SU-DHL-6 (cell line): ENCODE measurements around the gene FAAH.

Experiments used
- H2AFZ ChIP-seq: fragments of 200-600 bp; sonication (generic); 2 replicates; pipeline ENCODE4 v1.6.1; 2014; ENCODE audit warnings: low read depth, mild to moderate bottlenecking, moderate library complexity, mixed read lengths, antibody characterized with exemption, low read length; ENCODE audit not compliant: severe bottlenecking
- H3F3A ChIP-seq: fragments of 200-600 bp; shearing (Covaris generic); 2 replicates; pipeline ENCODE4 v1.6.0; 2016; ENCODE audit warnings: antibody characterized with exemption, mild to moderate bottlenecking; ENCODE audit not compliant: insufficient read depth
- H3K27ac ChIP-seq: fragments of 200-600 bp; sonication (generic); 2 replicates; pipeline ENCODE4 v1.5.1; 2016; ENCODE audit warnings: low read depth, mild to moderate bottlenecking, low read length, moderate library complexity, mixed read lengths
- H3K27me3 ChIP-seq: fragments of 200-600 bp; sonication (generic), shearing (Covaris generic); 2 replicates; pipeline ENCODE4 v1.6.0; 2014; ENCODE audit warnings: mild to moderate bottlenecking, low read length
- H3K36me3 ChIP-seq: fragments of 200-600 bp; sonication (generic); 2 replicates; pipeline ENCODE4 v1.6.1; 2014; ENCODE audit warnings: mild to moderate bottlenecking, low read length, mixed read lengths
- H3K4me2 ChIP-seq: fragments of 300-600, 200-600 bp; shearing (Covaris generic), sonication (generic); 2 replicates; pipeline ENCODE4 v1.6.0; 2014; ENCODE audit warnings: low read length, low read depth, mild to moderate bottlenecking; ENCODE audit not compliant: poor library complexity, severe bottlenecking
- H3K4me3 ChIP-seq: fragments of 200-600 bp; sonication (generic); 2 replicates; pipeline ENCODE4 v1.5.1; 2014; ENCODE audit warnings: antibody characterized with exemption, low read length, mild to moderate bottlenecking, mixed read lengths; ENCODE audit not compliant: insufficient read depth, poor library complexity, severe bottlenecking
- H3K79me2 ChIP-seq: fragments of 200-600 bp; sonication (generic); 2 replicates; pipeline ENCODE4 v1.6.1; 2014; ENCODE audit warnings: mild to moderate bottlenecking, low read length, moderate library complexity; ENCODE audit not compliant: insufficient read depth
- H3K9ac ChIP-seq: fragments of 200-600 bp; sonication (generic); 2 replicates; pipeline ENCODE4 v1.7.0; 2014; ENCODE audit warnings: mild to moderate bottlenecking, low read length
- H3K9me2 ChIP-seq: fragments of 200-600 bp; sonication (generic); replicated peaks from 2 replicates; pipeline ENCODE4 v1.6.1; 2014; ENCODE audit warnings: low read length; ENCODE audit not compliant: insufficient read depth
- H3K9me3 ChIP-seq: fragments of 200-600 bp; sonication (generic); 2 replicates; pipeline ENCODE4 v1.6.1; 2014; ENCODE audit warnings: low read length, mixed read lengths; ENCODE audit not compliant: insufficient read depth
- H4K20me1 ChIP-seq: fragments of 200-600 bp; sonication (generic); 2 replicates; pipeline ENCODE4 v1.6.1; 2014; ENCODE audit warnings: low read depth, mild to moderate bottlenecking, antibody characterized with exemption, low read length, moderate library complexity, mixed read lengths
- EZH2phosphoT487 ChIP-seq: fragments of 200-600 bp; sonication (generic), shearing (Covaris generic); conservative IDR thresholded peaks from 2 replicates; pipeline ENCODE4 v1.6.1; 2018; ENCODE audit warnings: mild to moderate bottlenecking, antibody characterized with exemption, low read length, moderate library complexity, mixed read lengths
- TF ChIP-seq, protein P1 (sequence below): fragments of 200-600 bp; sonication (generic); IDR thresholded peaks from one replicate; pipeline ENCODE4 v1.5.1; 2017; ENCODE audit warnings: antibody characterized with exemption, mild to moderate bottlenecking, low read length, moderate library complexity; ENCODE audit not compliant: insufficient read depth, poor library complexity, severe bottlenecking

FAAH gene

DNA sequence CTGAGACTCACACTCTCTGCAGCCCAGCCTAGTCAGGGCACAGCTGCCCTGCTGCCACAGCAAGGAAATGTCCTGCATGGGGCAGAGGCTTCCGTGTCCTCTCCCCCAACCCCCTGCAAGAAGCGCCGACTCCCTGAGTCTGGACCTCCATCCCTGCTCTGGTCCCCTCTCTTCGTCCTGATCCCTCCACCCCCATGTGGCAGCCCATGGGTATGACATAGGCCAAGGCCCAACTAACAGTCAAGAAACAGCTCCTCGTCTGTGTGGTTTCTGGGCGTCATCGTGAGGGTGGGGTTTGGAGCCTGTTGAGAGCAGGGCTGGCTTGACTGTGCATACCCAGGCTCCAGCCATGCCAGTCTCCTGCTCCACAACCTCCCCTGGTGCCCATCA lies 19.5 kb downstream of the FAAH start:
- Histone ChIP-seq H3F3A (no peaks in the 10 kb centered on the region), H3K9me3 (no peaks in the 10 kb centered on the region), H3K27me3 (no peaks in the 10 kb centered on the region), H3K9me2 (no peaks in the 10 kb centered on the region), H3K4me2 (no peak overlapping the region), H2AFZ (no peak overlapping the region), H3K27ac (no peak overlapping the region), H3K36me3 (no peaks in the 10 kb centered on the region), H3K79me2 (no peaks in the 10 kb centered on the region), H4K20me1 (no peaks in the 10 kb centered on the region), H3K9ac (no peak overlapping the region), H3K4me3 (no peak overlapping the region)
- TF ChIP-seq EZH2phosphoT487: no peak
- TF ChIP-seq, protein P1, sequence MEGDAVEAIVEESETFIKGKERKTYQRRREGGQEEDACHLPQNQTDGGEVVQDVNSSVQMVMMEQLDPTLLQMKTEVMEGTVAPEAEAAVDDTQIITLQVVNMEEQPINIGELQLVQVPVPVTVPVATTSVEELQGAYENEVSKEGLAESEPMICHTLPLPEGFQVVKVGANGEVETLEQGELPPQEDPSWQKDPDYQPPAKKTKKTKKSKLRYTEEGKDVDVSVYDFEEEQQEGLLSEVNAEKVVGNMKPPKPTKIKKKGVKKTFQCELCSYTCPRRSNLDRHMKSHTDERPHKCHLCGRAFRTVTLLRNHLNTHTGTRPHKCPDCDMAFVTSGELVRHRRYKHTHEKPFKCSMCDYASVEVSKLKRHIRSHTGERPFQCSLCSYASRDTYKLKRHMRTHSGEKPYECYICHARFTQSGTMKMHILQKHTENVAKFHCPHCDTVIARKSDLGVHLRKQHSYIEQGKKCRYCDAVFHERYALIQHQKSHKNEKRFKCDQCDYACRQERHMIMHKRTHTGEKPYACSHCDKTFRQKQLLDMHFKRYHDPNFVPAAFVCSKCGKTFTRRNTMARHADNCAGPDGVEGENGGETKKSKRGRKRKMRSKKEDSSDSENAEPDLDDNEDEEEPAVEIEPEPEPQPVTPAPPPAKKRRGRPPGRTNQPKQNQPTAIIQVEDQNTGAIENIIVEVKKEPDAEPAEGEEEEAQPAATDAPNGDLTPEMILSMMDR: no peak

DNA sequence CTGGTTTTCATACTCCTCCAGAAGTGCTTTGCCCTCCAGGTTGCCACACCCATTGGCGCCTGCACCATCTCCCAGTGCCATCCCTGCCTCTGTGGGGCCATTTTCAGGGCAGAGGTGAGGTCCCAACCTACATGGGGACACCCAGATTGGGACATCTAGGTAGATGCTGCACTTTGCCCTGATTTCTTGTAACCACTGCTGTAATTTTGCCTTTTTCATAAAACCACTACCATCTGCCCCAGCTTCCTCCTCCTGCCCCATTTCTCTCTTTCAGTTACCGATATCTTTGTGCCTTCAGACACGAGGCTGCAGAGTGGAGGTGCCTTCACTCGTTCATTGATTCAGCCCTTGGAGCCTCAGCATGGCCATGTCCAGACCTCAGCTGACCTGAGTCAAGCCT lies 21.4 kb downstream of the FAAH start:
- Histone ChIP-seq H3K9ac (no peak overlapping the region), H3K27ac (no peak overlapping the region), H4K20me1 (no peaks in the 10 kb centered on the region), H3K4me3 (no peak overlapping the region), H3K4me2 (no peak overlapping the region), H3K9me2 (no peaks in the 10 kb centered on the region), H3K27me3 (no peaks in the 10 kb centered on the region), H3K36me3 (no peaks in the 10 kb centered on the region), H3K79me2 (no peaks in the 10 kb centered on the region), H3K9me3 (no peaks in the 10 kb centered on the region), H2AFZ (no peak overlapping the region), H3F3A (no peaks in the 10 kb centered on the region)
- no peak for TF ChIP-seq EZH2phosphoT487
- TF ChIP-seq, protein P1: no peak

DNA sequence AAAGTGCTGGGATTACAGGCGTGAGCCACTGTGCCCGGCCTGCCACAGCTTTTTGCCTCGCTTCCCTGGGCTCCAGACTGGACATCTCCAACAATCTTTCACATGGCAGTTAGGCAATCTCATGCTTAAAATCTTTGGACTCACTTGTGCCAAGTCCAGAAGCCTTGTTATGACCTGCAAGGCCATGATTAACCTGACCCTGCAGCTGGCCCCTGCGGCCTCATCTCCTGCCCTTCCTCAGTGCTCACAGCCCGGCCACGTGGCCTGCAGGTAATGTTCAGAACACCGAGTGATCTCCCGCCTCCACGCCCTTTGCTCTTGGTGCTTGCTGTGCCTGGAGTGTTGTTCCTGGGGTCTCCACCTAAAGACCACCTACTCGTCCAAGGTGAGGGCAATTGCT lies 24.9 kb downstream of the FAAH start:
- no peaks in the 10 kb centered on the region for H3K79me2 ChIP-seq
- H3K4me2 ChIP-seq: no peak overlapping the region
- no peaks in the 10 kb centered on the region for H4K20me1 ChIP-seq
- H3K27ac ChIP-seq: no peak overlapping the region
- no peaks in the 10 kb centered on the region for H3K9me2 ChIP-seq
- no peak overlapping the region for H3K4me3 ChIP-seq
- H3K27me3 ChIP-seq: no peaks in the 10 kb centered on the region
- no peak overlapping the region for H3K9ac ChIP-seq
- H2AFZ ChIP-seq: no peak overlapping the region
- TF ChIP-seq, protein P1: no peak
- TF ChIP-seq EZH2phosphoT487: no peak
- H3K9me3 ChIP-seq: no peaks in the 10 kb centered on the region
- H3F3A ChIP-seq: no peaks in the 10 kb centered on the region
- H3K36me3 ChIP-seq: no peaks in the 10 kb centered on the region

DNA sequence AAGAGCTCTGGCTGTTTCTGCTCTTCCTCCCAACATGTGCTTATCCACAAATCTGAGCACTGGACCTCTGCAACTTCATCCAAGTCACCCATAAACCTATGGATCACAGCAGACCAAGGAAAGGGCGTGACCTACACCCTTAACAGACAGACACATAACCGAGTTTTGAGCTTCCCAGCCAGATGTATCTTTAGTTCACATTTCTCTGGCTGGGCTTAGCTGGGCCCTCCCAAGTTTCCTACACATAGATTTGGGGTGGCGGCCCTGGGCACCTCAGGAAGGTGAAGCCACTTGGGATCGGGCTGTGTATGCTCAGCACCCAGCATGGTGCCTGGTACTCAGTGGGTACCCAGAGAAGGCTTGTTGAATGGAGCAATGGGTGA lies 26.4 kb downstream of the FAAH start:
- Histone ChIP-seq H3K4me2 (no peak overlapping the region), H3F3A (no peaks in the 10 kb centered on the region), H3K27ac (no peak overlapping the region)

More for the DNA sequence above, 26.4 kb downstream of the FAAH start:
- Histone ChIP-seq H3K36me3 (no peaks in the 10 kb centered on the region), H3K9me3 (no peaks in the 10 kb centered on the region), H3K9me2 (no peaks in the 10 kb centered on the region), H4K20me1 (no peaks in the 10 kb centered on the region), H3K4me3 (no peak overlapping the region), H3K27me3 (no peaks in the 10 kb centered on the region), H3K9ac (no peak overlapping the region), H2AFZ (no peak overlapping the region), H3K79me2 (no peaks in the 10 kb centered on the region)
- TF ChIP-seq, protein P1: no peak
- TF ChIP-seq EZH2phosphoT487: no peak
